ENCODE data around the gene HNRNPA1L2. TPM values are rescaled to one million over a fixed set of nuclear protein-coding genes. Genes with fewer than 3 reads are reported as not detected.
A peak's percentile ranks its signal among the peaks of the same experiment; 100 is the strongest.
"Not testable (repeated sequence)": the region's sequence is repeated elsewhere in the genome, so short reads cannot be mapped to it uniquely, and the experiment has no call there.

HNRNPA1L2 gene
- total and polyA plus RNA-seq, 2 experiments from 2014 or later = 3.6 to 9.4 TPM

GRCh38 chr13:52617070-52618060 is 24.9 kb upstream of the HNRNPA1L2 start (continued):
- no peak for TF ChIP-seq ZNF462 (CRISPR knock-in tag; IDR thresholded peaks at IDR 0.05)
- no peak for TF ChIP-seq ZNF331 (CRISPR knock-in tag; IDR thresholded peaks at IDR 0.05; ENCODE audit: low read depth)
- TF ChIP-seq NANOG (IDR thresholded peaks at IDR 0.05; ENCODE audit: borderline replicate concordance) = no peak
- TF ChIP-seq ZNF114 (CRISPR knock-in tag; IDR thresholded peaks at IDR 0.05) = no peak
- peak; percentile 82 for TF ChIP-seq ETS1 (IDR thresholded peaks at IDR 0.05)
- TF ChIP-seq EZH2phosphoT487 (IDR thresholded peaks at IDR 0.05; ENCODE audit: unreplicated experiment) = no peak
- TF ChIP-seq EZH2 (IDR thresholded peaks at IDR 0.05; ENCODE audit: low read depth, unreplicated experiment) = peak; percentile 26

- H3K9me2 ChIP-seq (ENCODE audit: insufficient read depth); H4K20me1 ChIP-seq (replicated peaks; ENCODE audit: insufficient read depth); H3K27me3 Mint-ChIP-seq (ENCODE audit: insufficient read depth, low read depth, poor library complexity); H3K27ac Mint-ChIP-seq; H3F3A ChIP-seq (replicated peaks; ENCODE audit: low read depth); H3K27ac ChIP-seq (ENCODE audit: low read depth); H3K4me1 Mint-ChIP-seq; DNase-seq (ENCODE audit: low spot score); H3K27me3 ChIP-seq (ENCODE audit: insufficient read depth); H3K4me1 ChIP-seq (ENCODE audit: insufficient read depth); H3K4me3 ChIP-seq; H3K4me2 ChIP-seq; ATAC-seq; H3K79me2 ChIP-seq (replicated peaks; ENCODE audit: insufficient read depth); H3K36me3 ChIP-seq (ENCODE audit: insufficient read depth); H3K9me3 Mint-ChIP-seq; H3K4me3 Mint-ChIP-seq; H2AFZ ChIP-seq: not testable (repeated sequence)
- H3K36me3 Mint-ChIP-seq (ENCODE audit: low read depth) = peaks cover 13% of the 10 kb centered on the region; the same call in 2 of the 3 replicates
Measured at GRCh38 chr13:52631083-52631690, 11.0 kb upstream of the HNRNPA1L2 start.

All from GM23338 (cell line).